Mesendoderm (in vitro differentiated cells): ENCODE data around the gene DUT.

Experiments
- DNase-seq: peaks from one replicate; pipeline ENCODE4 v3.0.0; 2013
- H2AK5ac ChIP-seq: 2 replicates; pipeline ENCODE4 v1.6.1; 2013; ENCODE audit warnings: low read length, inconsistent platforms
- H2BK120ac ChIP-seq: 2 replicates; pipeline ENCODE4 v1.6.1; 2013; ENCODE audit warnings: low read depth, mild to moderate bottlenecking, low read length, moderate library complexity, mixed read lengths
- H2BK15ac ChIP-seq: replicated peaks from 2 replicates; pipeline ENCODE4 v1.6.1; 2013; ENCODE audit warnings: low read depth, mild to moderate bottlenecking, moderate library complexity
- H2BK5ac ChIP-seq: 2 replicates; pipeline ENCODE4 v1.6.1; 2013; ENCODE audit warnings: low read length, inconsistent platforms
- H3K18ac ChIP-seq: 2 replicates; pipeline ENCODE4 v1.6.1; 2013; ENCODE audit warnings: mild to moderate bottlenecking, low read length, mixed read lengths
- H3K23ac ChIP-seq: one replicate; pipeline ENCODE4 v1.6.1; 2013; ENCODE audit warnings: low read length
- H3K27ac ChIP-seq: 2 replicates; pipeline ENCODE4 v1.5.1; 2013; ENCODE audit warnings: low read depth, mild to moderate bottlenecking, inconsistent platforms, low read length, moderate library complexity
- H3K27me3 ChIP-seq: 2 replicates; pipeline ENCODE4 v1.6.1; 2013; ENCODE audit warnings: low read length, control low read depth, mild to moderate bottlenecking, inconsistent platforms; ENCODE audit not compliant: insufficient read depth, poor library complexity
- H3K36me3 ChIP-seq: 2 replicates; pipeline ENCODE4 v1.6.1; 2013; ENCODE audit warnings: low read length, inconsistent platforms; ENCODE audit not compliant: control insufficient read depth, insufficient read depth
- H3K4ac ChIP-seq: one replicate; pipeline ENCODE4 v1.6.1; 2013; ENCODE audit warnings: low read depth, mild to moderate bottlenecking, low read length, moderate library complexity
- H3K4me1 ChIP-seq: 2 replicates; pipeline ENCODE4 v1.6.1; 2013; ENCODE audit warnings: low read depth, low read length, inconsistent platforms; ENCODE audit not compliant: control insufficient read depth
- H3K4me2 ChIP-seq: 2 replicates; pipeline ENCODE4 v1.6.1; 2013; ENCODE audit warnings: low read length
- H3K4me3 ChIP-seq: 2 replicates; pipeline ENCODE4 v1.5.1; 2013; ENCODE audit warnings: mild to moderate bottlenecking, low read length
- H3K56ac ChIP-seq: one replicate; pipeline ENCODE4 v1.6.1; 2013; ENCODE audit warnings: low read length
- H3K79me1 ChIP-seq: 2 replicates; pipeline ENCODE4 v1.6.1; 2013; ENCODE audit warnings: low read length, inconsistent platforms
- H3K79me2 ChIP-seq: 2 replicates; pipeline ENCODE4 v1.6.1; 2013; ENCODE audit warnings: mild to moderate bottlenecking, low read length; ENCODE audit not compliant: control insufficient read depth, insufficient read depth
- H3K9ac ChIP-seq: 2 replicates; pipeline ENCODE4 v1.6.1; 2013; ENCODE audit warnings: low read length, inconsistent platforms
- H4K5ac ChIP-seq: one replicate; pipeline ENCODE4 v1.6.1; 2013; ENCODE audit warnings: low read length
- H4K8ac ChIP-seq: one replicate; pipeline ENCODE4 v1.6.1; 2013; ENCODE audit warnings: low read depth, mild to moderate bottlenecking, control low read depth, low read length, moderate library complexity
- WGBS: extraction: QIAGEN DNeasy Blood & Tissue Kit; methylation state at CpG from one replicate; pipeline ENCODE4 v1.1.7; 2013; ENCODE audit warnings: low lambda C conversion rate, missing lambda C conversion rate; ENCODE audit not compliant: insufficient coverage; ENCODE audit errors: extremely low coverage; 5-methylcytosine and 5-hydroxymethylcytosine counted together

The DUT gene

GRCh38 chr15:48355377-48355776, 24.1 kb downstream of the DUT start:
- H3K27me3 ChIP-seq: no peaks in the 10 kb centered on the region
- peak; percentile 15 for DNase-seq
- no peak overlapping the region for H2AK5ac ChIP-seq
- no peak overlapping the region for H3K4me3 ChIP-seq
- H4K5ac ChIP-seq: no peak overlapping the region
- H2BK15ac ChIP-seq: no peak overlapping the region
- no peak overlapping the region for H2BK120ac ChIP-seq
- no peak overlapping the region for H2BK5ac ChIP-seq
- WGBS: 100% methylated on average over 3 of the region's 6 CpGs
- no peak overlapping the region for H3K4me2 ChIP-seq
- H3K79me1 ChIP-seq: no peaks in the 10 kb centered on the region
- H3K9ac ChIP-seq: no peak overlapping the region
- no peak overlapping the region for H3K27ac ChIP-seq
- no peak overlapping the region for H3K56ac ChIP-seq
- H3K4ac ChIP-seq: no peak overlapping the region
- H3K79me2 ChIP-seq: no peaks in the 10 kb centered on the region
- H3K18ac ChIP-seq: no peak overlapping the region
- no peak overlapping the region for H3K23ac ChIP-seq
- H3K36me3 ChIP-seq: no peaks in the 10 kb centered on the region
- no peak overlapping the region for H4K8ac ChIP-seq
- no peaks in the 10 kb centered on the region for H3K4me1 ChIP-seq

DNA sequence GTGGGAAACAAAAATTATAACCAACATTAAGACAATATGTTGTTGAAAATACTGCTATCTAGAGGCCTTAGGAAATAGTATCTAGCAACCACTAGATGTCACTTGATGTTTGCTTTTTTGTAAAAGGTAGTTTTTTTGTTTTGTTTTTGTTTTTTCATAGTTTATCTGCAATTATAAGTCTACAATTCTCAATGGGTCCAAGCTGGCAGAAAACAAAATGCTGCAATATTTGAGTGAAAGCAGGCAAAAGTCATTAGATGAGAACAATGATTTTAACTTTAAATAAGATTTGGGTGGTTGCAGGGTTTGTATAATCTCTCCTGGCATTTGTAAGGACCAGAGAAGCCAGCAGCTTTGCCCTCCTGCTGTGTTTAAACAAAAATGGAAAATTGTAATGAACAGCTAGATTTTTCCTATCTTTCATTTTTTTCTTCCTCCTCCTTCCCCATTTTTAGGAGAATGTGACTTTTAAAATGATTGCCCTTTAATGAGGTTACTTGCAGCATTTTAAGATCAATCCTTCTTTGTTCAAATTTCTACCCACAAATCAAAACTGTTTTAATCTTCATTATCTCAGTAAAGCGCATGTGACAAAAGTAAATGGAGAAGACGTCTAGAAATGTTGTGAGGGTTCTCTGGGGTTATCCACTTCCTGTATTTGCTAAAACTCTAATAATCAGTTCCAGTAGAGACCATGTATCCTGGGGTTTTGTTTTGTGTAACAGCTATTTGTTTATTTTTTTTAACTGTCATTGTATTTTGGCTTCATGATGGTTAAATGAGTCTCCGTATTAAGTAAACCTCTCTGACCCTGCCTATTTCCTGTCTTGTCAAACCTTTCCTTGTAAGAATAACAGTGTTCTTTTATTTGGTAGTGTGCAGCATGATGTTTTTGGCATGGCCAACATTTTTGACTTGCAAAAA, 27.3 kb downstream of the DUT start:
- H3K9ac ChIP-seq: no peak overlapping the region
- no peak overlapping the region for H2AK5ac ChIP-seq
- H3K27me3 ChIP-seq: no peaks in the 10 kb centered on the region
- no peaks in the 10 kb centered on the region for H3K4me1 ChIP-seq
- H3K79me2 ChIP-seq: no peaks in the 10 kb centered on the region
- no peak overlapping the region for H2BK120ac ChIP-seq
- H4K5ac ChIP-seq: no peak overlapping the region
- H3K4me3 ChIP-seq: no peak overlapping the region
- no peak overlapping the region for H3K4ac ChIP-seq
- no peak overlapping the region for H2BK5ac ChIP-seq
- H3K23ac ChIP-seq: no peak overlapping the region
- no peak overlapping the region for H3K18ac ChIP-seq
- no peak overlapping the region for H2BK15ac ChIP-seq
- H3K79me1 ChIP-seq: no peaks in the 10 kb centered on the region
- no peak overlapping the region for H4K8ac ChIP-seq
- WGBS: no CpG with 5 or more reads among the region's 3 CpGs
- H3K4me2 ChIP-seq: no peak overlapping the region
- H3K36me3 ChIP-seq: no peaks in the 10 kb centered on the region
- no peak overlapping the region for H3K27ac ChIP-seq
- H3K56ac ChIP-seq: no peak overlapping the region
- peak; percentile 24 for DNase-seq

- no CpG with 5 or more reads among the region's 2 CpGs for WGBS
- no peak overlapping the region for H4K8ac ChIP-seq
- no peak overlapping the region for H3K4ac ChIP-seq
- H3K27me3 ChIP-seq: no peaks in the 10 kb centered on the region
- H3K9ac ChIP-seq: no peak overlapping the region
- H4K5ac ChIP-seq: no peak overlapping the region
- no peak overlapping the region for H2BK15ac ChIP-seq
- H3K79me1 ChIP-seq: no peaks in the 10 kb centered on the region
- H3K18ac ChIP-seq: no peak overlapping the region
- no peaks in the 10 kb centered on the region for H3K36me3 ChIP-seq
- no peak overlapping the region for H3K4me2 ChIP-seq
- H3K56ac ChIP-seq: no peak overlapping the region
- peak; percentile 51 for DNase-seq
- no peak overlapping the region for H2AK5ac ChIP-seq
- H3K79me2 ChIP-seq: no peaks in the 10 kb centered on the region
- no peak overlapping the region for H2BK120ac ChIP-seq
- no peak overlapping the region for H3K23ac ChIP-seq
- H3K27ac ChIP-seq: no peak overlapping the region
- H3K4me3 ChIP-seq: no peak overlapping the region
- no peaks in the 10 kb centered on the region for H3K4me1 ChIP-seq
- H2BK5ac ChIP-seq: no peak overlapping the region
These were observed 29.6 kb downstream of the DUT start for GRCh38 chr15:48360841-48361240.

- Histone ChIP-seq H2BK120ac (no peak overlapping the region), H3K4me3 (no peak overlapping the region), H3K56ac (no peak overlapping the region), H3K4me2 (no peak overlapping the region), H3K27me3 (no peaks in the 10 kb centered on the region), H3K4me1 (no peaks in the 10 kb centered on the region), H3K23ac (no peak overlapping the region), H2AK5ac (no peak overlapping the region), H3K79me2 (no peaks in the 10 kb centered on the region), H3K36me3 (no peaks in the 10 kb centered on the region), H3K79me1 (no peaks in the 10 kb centered on the region), H4K8ac (no peak overlapping the region), H3K18ac (no peak overlapping the region), H3K4ac (no peak overlapping the region), H2BK15ac (no peak overlapping the region), H4K5ac (no peak overlapping the region), H3K27ac (no peak overlapping the region), H3K9ac (no peak overlapping the region), H2BK5ac (no peak overlapping the region)
- no CpG with 5 or more reads among the region's 2 CpGs for WGBS
- no peak for DNase-seq
These were observed 30.5 kb downstream of the DUT start for GRCh38 chr15:48361685-48362084.

GRCh38 chr15:48363474-48363873, 32.2 kb downstream of the DUT start:
- no peaks in the 10 kb centered on the region for H3K4me1 ChIP-seq
- no peaks in the 10 kb centered on the region for H3K79me1 ChIP-seq
- H2BK120ac ChIP-seq: no peak overlapping the region
- no peak overlapping the region for H4K8ac ChIP-seq
- H3K56ac ChIP-seq: no peak overlapping the region
- no peak overlapping the region for H4K5ac ChIP-seq
- no peak overlapping the region for H2BK5ac ChIP-seq
- DNase-seq: no peak
- no peaks in the 10 kb centered on the region for H3K79me2 ChIP-seq
- no peak overlapping the region for H3K27ac ChIP-seq
- H3K9ac ChIP-seq: no peak overlapping the region
- H3K18ac ChIP-seq: no peak overlapping the region
- no peaks in the 10 kb centered on the region for H3K36me3 ChIP-seq
- no peak overlapping the region for H3K23ac ChIP-seq
- H2BK15ac ChIP-seq: no peak overlapping the region
- no peaks in the 10 kb centered on the region for H3K27me3 ChIP-seq
- no peak overlapping the region for H3K4me3 ChIP-seq
- no peak overlapping the region for H2AK5ac ChIP-seq
- WGBS: no CpG with 5 or more reads among the region's 5 CpGs
- no peak overlapping the region for H3K4me2 ChIP-seq
- no peak overlapping the region for H3K4ac ChIP-seq

- Histone ChIP-seq H3K79me1 (no peaks in the 10 kb centered on the region), H2BK5ac (no peak overlapping the region), H3K36me3 (no peaks in the 10 kb centered on the region), H2BK15ac (no peak overlapping the region), H3K27ac (no peak overlapping the region), H2BK120ac (no peak overlapping the region), H3K4me1 (no peaks in the 10 kb centered on the region), H2AK5ac (no peak overlapping the region), H3K18ac (no peak overlapping the region), H4K5ac (no peak overlapping the region), H3K56ac (no peak overlapping the region), H3K4ac (no peak overlapping the region), H3K79me2 (no peaks in the 10 kb centered on the region), H3K9ac (no peak overlapping the region), H3K4me3 (no peak overlapping the region), H3K27me3 (no peaks in the 10 kb centered on the region), H3K23ac (no peak overlapping the region), H3K4me2 (no peak overlapping the region), H4K8ac (no peak overlapping the region)
- DNase-seq: no peak
- WGBS: no CpG with 5 or more reads among the region's 1 CpG
These were observed 34.3 kb downstream of the DUT start for GRCh38 chr15:48365575-48365974.
